H1 (cell line): ENCODE measurements around the gene ING5. TPM values are rescaled to one million over a fixed set of nuclear protein-coding genes. Genes with fewer than 3 reads are reported as not detected.

Experiments used
- CREB1 ChIP-seq: IDR thresholded peaks from 2 replicates; pipeline ENCODE4 v1.6.1; 2012; ENCODE audit warnings: inconsistent platforms
- POLR2AphosphoS5 ChIP-seq: IDR thresholded peaks from 2 replicates; pipeline ENCODE4 v1.6.1; 2011; ENCODE audit warnings: low read depth, low read length
- polyA plus RNA-seq, 7 experiments: library from polyadenylated mRNA; depleted of rRNA in 3 of 7; stranded (reverse) in 5 of 7; unstranded in 2 of 7; fragments of >200 nt in 5 of 7; fragments of 200-250 nt in 2 of 7; gene quantifications; 1 replicate in 5 of 7; 2 replicates in 1 of 7; 4 replicates in 1 of 7; pipeline versions ENCODE4 v1.2.1 to v1.2.3, GENCODE V29; 2011 to 2013; ENCODE audit warnings: missing spikeins in 2 of 7, mixed read lengths in 2 of 7
- total RNA-seq: library from RNA; stranded (reverse); fragmentation: NEBNext Ultra II Directional; extraction: Animal tissue kit (Norgen Biotek cat#: 25700); gene quantifications from 2 replicates; pipeline ENCODE4 v1.2.1, GENCODE V29; 2021
- TF ChIP-seq, protein P1 (sequence below), 3 experiments: IDR thresholded peaks; 1 replicate in 2 of 3; 2 replicates in 1 of 3; pipeline versions ENCODE4 v1.5.1 to v1.6.1; 2011; ENCODE audit warnings: low read length in 3 of 3, mild to moderate bottlenecking in 3 of 3, inconsistent platforms in 2 of 3, low read depth in 1 of 3, moderate library complexity in 1 of 3; ENCODE audit not compliant: insufficient read depth in 1 of 3; ENCODE audit errors: control extremely low read depth in 1 of 3

ING5 gene
- total and polyA plus RNA-seq, 2 of the 8 experiments (the other 6 are each of a cell fraction or from before 2014, with no cell fraction given) = 41.5 to 47.4 TPM

DNA sequence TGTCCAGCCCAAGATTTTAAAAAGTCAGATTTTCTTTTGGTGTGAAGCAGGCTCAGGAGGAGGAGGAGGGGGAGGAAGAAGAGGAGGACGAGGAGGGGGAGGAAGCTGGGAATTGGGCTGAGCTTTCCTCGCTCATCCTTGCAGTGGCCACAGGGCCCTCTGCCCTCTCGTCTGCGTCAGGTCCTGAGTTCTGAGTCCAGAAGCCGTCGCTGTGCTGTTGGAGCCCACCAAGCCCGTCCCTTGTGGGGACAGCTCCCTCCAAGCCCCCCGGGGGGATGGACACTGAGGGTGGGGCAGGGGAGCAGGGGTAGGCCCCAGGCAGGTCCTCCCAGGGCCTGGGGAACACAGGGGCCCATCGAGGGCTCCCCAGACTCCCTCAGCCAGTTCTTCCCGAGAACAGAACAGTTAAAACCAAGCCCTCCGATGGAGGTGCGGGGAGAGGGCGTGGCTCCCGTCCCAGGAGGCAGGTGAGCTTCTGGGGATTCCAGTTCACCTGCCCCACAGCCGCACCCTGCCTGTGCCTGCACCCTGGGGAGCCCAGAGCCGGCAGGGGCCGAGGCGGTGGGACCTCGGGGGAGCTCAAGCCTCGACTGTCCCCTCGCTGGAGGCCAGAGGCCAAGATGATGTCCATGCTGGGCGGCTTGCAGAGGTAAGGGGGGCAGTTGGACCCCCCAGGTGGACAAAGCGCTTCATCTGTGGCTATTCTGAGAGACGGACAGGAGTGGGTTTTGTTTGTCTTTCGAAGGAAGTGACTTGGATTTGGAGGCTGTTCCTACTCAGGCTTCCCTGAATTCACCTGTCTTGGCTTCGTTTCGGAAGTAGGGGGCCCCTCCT, 74.7 kb downstream of the ING5 start, which contains the start of gene GAL3ST2 (continued):
- TF ChIP-seq, protein P1, sequence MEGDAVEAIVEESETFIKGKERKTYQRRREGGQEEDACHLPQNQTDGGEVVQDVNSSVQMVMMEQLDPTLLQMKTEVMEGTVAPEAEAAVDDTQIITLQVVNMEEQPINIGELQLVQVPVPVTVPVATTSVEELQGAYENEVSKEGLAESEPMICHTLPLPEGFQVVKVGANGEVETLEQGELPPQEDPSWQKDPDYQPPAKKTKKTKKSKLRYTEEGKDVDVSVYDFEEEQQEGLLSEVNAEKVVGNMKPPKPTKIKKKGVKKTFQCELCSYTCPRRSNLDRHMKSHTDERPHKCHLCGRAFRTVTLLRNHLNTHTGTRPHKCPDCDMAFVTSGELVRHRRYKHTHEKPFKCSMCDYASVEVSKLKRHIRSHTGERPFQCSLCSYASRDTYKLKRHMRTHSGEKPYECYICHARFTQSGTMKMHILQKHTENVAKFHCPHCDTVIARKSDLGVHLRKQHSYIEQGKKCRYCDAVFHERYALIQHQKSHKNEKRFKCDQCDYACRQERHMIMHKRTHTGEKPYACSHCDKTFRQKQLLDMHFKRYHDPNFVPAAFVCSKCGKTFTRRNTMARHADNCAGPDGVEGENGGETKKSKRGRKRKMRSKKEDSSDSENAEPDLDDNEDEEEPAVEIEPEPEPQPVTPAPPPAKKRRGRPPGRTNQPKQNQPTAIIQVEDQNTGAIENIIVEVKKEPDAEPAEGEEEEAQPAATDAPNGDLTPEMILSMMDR (IDR thresholded peaks at IDR 0.05; ENCODE audit: control extremely low read depth in 1 of 3, insufficient read depth in 1 of 3, low read depth in 1 of 3, low read length in 3 of 3) = no peak
- TF ChIP-seq CREB1 = no peak
- no peak for TF ChIP-seq POLR2AphosphoS5
- TF ChIP-seq, all 59 proteins: peak for 0
